K562 (cell line): ENCODE data around the gene PDE4D. TPM values are rescaled to one million over a fixed set of nuclear protein-coding genes. Genes with fewer than 3 reads are reported as not detected.

ENCODE experiments used
- ATAC-seq: fragments of 200-7000 bp; cut with Tn5 transposase; 3 replicates; pipeline ENCODE4 v1.9.1; 2020; ENCODE audit warnings: moderate library complexity
- BruUV-seq: library from RNA; stranded (reverse); fragments of 400-500 nt; replicated peaks from 2 replicates; lab custom pipeline; 2021; lab: Mats Ljungman, UMichigan
- CTCF ChIA-PET: fragments of 300-600 bp; formaldehyde crosslinking; extraction: SDS; loops from one replicate; lab custom pipeline; 2021; ENCODE audit warnings: low intra/inter-chr PET ratio; lab: Yijun Ruan, JAX
- POLR2A ChIA-PET: fragments of 300-600, 350-650 bp; sonication (Branson Sonifier 250); formaldehyde crosslinking; extraction: SDS; loops from one replicate; lab custom pipeline; 2021; ENCODE audit warnings: antibody characterized with exemption, inconsistent platforms; lab: Yijun Ruan, JAX
- DNase-seq, 4 experiments: peaks; one replicate each; pipeline versions ENCODE4 v3.0.0 to v3.0.0-alpha.2; 2011 to 2018; ENCODE audit warnings: low spot score in 3 of 4, mixed read lengths in 3 of 4; ENCODE audit errors: extremely low read depth in 1 of 4
- FAIRE-seq: peaks from 2 replicates; lab custom pipeline; 2011; peaks lifted over from hg19 to GRCh38; lab: Jason Lieb, UNC
- H2AFZ ChIP-seq: 2 replicates; pipeline ENCODE4 v1.6.0; 2011; ENCODE audit warnings: low read depth, low read length, control low read depth, inconsistent platforms
- H3K27ac ChIP-seq: fragments of 200-600 bp; 3 replicates; pipeline ENCODE4 v1.8.0; 2011; ENCODE audit warnings: low read depth, mild to moderate bottlenecking, control low read depth, inconsistent platforms, low read length, moderate library complexity, mixed read lengths; ENCODE audit errors: extremely low read depth
- H3K27me3 ChIP-seq, 2 experiments: fragments of 300-600 bp in 1 of 2; 2 replicates in 1 of 2; 3 replicates in 1 of 2; pipeline versions ENCODE4 v1.6.0 to v1.8.0; 2011; ENCODE audit warnings: inconsistent platforms in 2 of 2, low read length in 2 of 2, mild to moderate bottlenecking in 1 of 2, mixed read lengths in 1 of 2, moderate library complexity in 1 of 2; ENCODE audit not compliant: control insufficient read depth in 2 of 2, insufficient read depth in 2 of 2
- H3K36me3 ChIP-seq: fragments of 300-600 bp; 3 replicates; pipeline ENCODE4 v1.8.0; 2011; ENCODE audit warnings: mild to moderate bottlenecking, low read length, inconsistent platforms; ENCODE audit not compliant: control insufficient read depth, insufficient read depth
- H3K4me1 ChIP-seq, 2 experiments: fragments of 200-600 bp in 1 of 2; replicated peaks in 1 of 2; 2 replicates in 1 of 2; 3 replicates in 1 of 2; pipeline versions ENCODE4 v1.5.1 to v1.8.0; 2011; ENCODE audit warnings: inconsistent platforms in 2 of 2, low read length in 2 of 2, mild to moderate bottlenecking in 1 of 2, mixed read lengths in 1 of 2, moderate library complexity in 1 of 2; ENCODE audit not compliant: control insufficient read depth in 2 of 2, insufficient read depth in 2 of 2
- H3K4me2 ChIP-seq: 2 replicates; pipeline ENCODE4 v1.6.1; 2011; ENCODE audit warnings: low read length, control low read depth, inconsistent platforms, mixed read lengths; ENCODE audit not compliant: insufficient read depth
- H3K4me3 ChIP-seq: fragments of 200-600 bp; sonication (generic), shearing (Covaris generic); 2 replicates; pipeline ENCODE4 v1.5.1; 2016; ENCODE audit warnings: control low read depth, inconsistent platforms
- H3K79me2 ChIP-seq: fragments of 200-600 bp; 3 replicates; pipeline ENCODE4 v1.8.0; 2011; ENCODE audit warnings: low read length, inconsistent platforms; ENCODE audit not compliant: control insufficient read depth, insufficient read depth
- H3K9ac ChIP-seq, 2 experiments: 2 replicates each; pipeline versions ENCODE4 v1.6.0 to v1.6.1; 2011; ENCODE audit warnings: low read depth in 2 of 2, low read length in 2 of 2, control low read depth in 1 of 2, inconsistent platforms in 1 of 2, mild to moderate bottlenecking in 1 of 2, mixed read lengths in 1 of 2; ENCODE audit not compliant: insufficient read depth in 1 of 2
- H3K9me1 ChIP-seq: one replicate; pipeline ENCODE4 v1.6.0; 2011; ENCODE audit warnings: inconsistent platforms, mild to moderate bottlenecking, low read length, moderate library complexity; ENCODE audit not compliant: control insufficient read depth, insufficient read depth
- H3K9me3 ChIP-seq: replicated peaks from 2 replicates; pipeline ENCODE4 v1.5.1; 2011; ENCODE audit warnings: low read depth, low read length, inconsistent platforms; ENCODE audit not compliant: control insufficient read depth, insufficient read depth
- H4K20me1 ChIP-seq: replicated peaks from 2 replicates; pipeline ENCODE4 v1.6.1; 2011; ENCODE audit warnings: low read length, inconsistent platforms, mixed read lengths; ENCODE audit not compliant: control insufficient read depth, insufficient read depth
- BHLHE40 ChIP-seq: IDR thresholded peaks from 2 replicates; pipeline ENCODE4 v1.6.1; 2011; ENCODE audit warnings: low read length, improper control_type of control experiment
- CBX8 ChIP-seq: fragments of 200-600 bp; sonication (generic); IDR thresholded peaks from 2 replicates; pipeline ENCODE4 v1.6.1; 2012; ENCODE audit warnings: borderline replicate concordance, mixed run types, low read depth, mild to moderate bottlenecking, moderate library complexity, mixed read lengths, low read length, control low read depth, inconsistent platforms; ENCODE audit not compliant: poor library complexity, severe bottlenecking; ENCODE audit errors: extremely low read depth
- FOXA3 ChIP-seq, 2 experiments: fragments of 450-650 bp in 1 of 2; sonication (generic) in 1 of 2; formaldehyde crosslinking; IDR thresholded peaks in 1 of 2; conservative IDR thresholded peaks in 1 of 2; 2 replicates each; pipeline versions ENCODE4 v1.4.0 to v1.8.0; 2020 to 2022; ENCODE audit warnings: mild to moderate bottlenecking in 2 of 2, missing genetic modification reagents in 1 of 2
- HDGF ChIP-seq: fragments of 450-650 bp; IDR thresholded peaks from 2 replicates; pipeline ENCODE4 v1.6.1; 2016
- PRMT5 ChIP-seq: sonication (generic); formaldehyde crosslinking; IDR thresholded peaks from 2 replicates; pipeline ENCODE4 v1.5.0; 2020; ENCODE audit warnings: missing genetic modification reagents
- RBM25 ChIP-seq: fragments of 200-400 bp; formaldehyde crosslinking; IDR thresholded peaks from 2 replicates; pipeline ENCODE4 v1.6.1; 2018; ENCODE audit warnings: low read length, low read depth, moderate library complexity; ENCODE audit not compliant: severe bottlenecking
- SAFB ChIP-seq: fragments of 200-400 bp; formaldehyde crosslinking; IDR thresholded peaks from 2 replicates; pipeline ENCODE4 v1.6.1; 2017; ENCODE audit warnings: low read depth, low read length, borderline replicate concordance
- SP2 ChIP-seq: IDR thresholded peaks from 2 replicates; pipeline ENCODE4 v1.6.1; 2011; ENCODE audit warnings: mild to moderate bottlenecking, low read depth, low read length, moderate library complexity; ENCODE audit not compliant: poor library complexity, severe bottlenecking; ENCODE audit errors: extremely low read depth
- U2AF2 ChIP-seq: fragments of 200-400 bp; formaldehyde crosslinking; optimal IDR thresholded peaks from 2 replicates; pipeline ENCODE3; 2017; ENCODE audit warnings: low read depth, mild to moderate bottlenecking, low read length
- VEZF1 ChIP-seq: fragments of 200-800 bp; sonication (Bioruptor generic); IDR thresholded peaks from 2 replicates; pipeline ENCODE4 v1.6.1; 2017; ENCODE audit warnings: missing genetic modification characterization, missing compliant biosample characterization
- ZBTB1 ChIP-seq: sonication (generic); formaldehyde crosslinking; IDR thresholded peaks from 2 replicates; pipeline ENCODE4 v1.8.1; 2023; ENCODE audit warnings: missing genetic modification reagents, low read depth, mild to moderate bottlenecking, borderline replicate concordance
- ZBTB49 ChIP-seq: sonication (generic); formaldehyde crosslinking; IDR thresholded peaks from 2 replicates; pipeline ENCODE4 v1.8.0; 2022; ENCODE audit warnings: missing genetic modification reagents, mild to moderate bottlenecking, borderline replicate concordance
- ZBTB5 ChIP-seq: fragments of 450-650 bp; IDR thresholded peaks from 2 replicates; pipeline ENCODE4 v1.6.1; 2017; ENCODE audit warnings: antibody characterized with exemption
- ZFP1 ChIP-seq: fragments of 450-650 bp; formaldehyde crosslinking; IDR thresholded peaks from 2 replicates; pipeline ENCODE4 v1.4.0; 2020; ENCODE audit warnings: mild to moderate bottlenecking, mixed read lengths
- ZNF507 ChIP-seq: conservative IDR thresholded peaks from 2 replicates; pipeline ENCODE4 v1.6.1; 2017; ENCODE audit warnings: missing genetic modification characterization, missing compliant biosample characterization
- ZNF695 ChIP-seq: fragments of 450-650 bp; formaldehyde crosslinking; IDR thresholded peaks from 2 replicates; pipeline ENCODE4 v1.4.0; 2020; ENCODE audit warnings: mild to moderate bottlenecking, moderate library complexity
- WGBS: fragments of 100-300 bp; shearing (Covaris generic); methylation state at CpG from one replicate; pipeline ENCODE4 v1.1.6; 2016; ENCODE audit warnings: low coverage, mixed read lengths; ENCODE audit not compliant: insufficient coverage; ENCODE audit errors: missing lambda C conversion rate; 5-methylcytosine and 5-hydroxymethylcytosine counted together
- in situ Hi-C: fragments of 300-500 bp; cut with MboI; formaldehyde crosslinking; loops from 4 replicates; pipeline ENCODE4 v1.15.0; 2018; ENCODE audit warnings: inconsistent platforms, mixed read lengths
- intact Hi-C: fragments of 100-400 bp; cut with micrococcal nuclease; formaldehyde crosslinking; loops from 2 replicates; pipeline ENCODE4 v1.14.2; 2022
- polyA plus RNA-seq, 8 experiments: library from polyadenylated mRNA; depleted of rRNA in 4 of 8; stranded (reverse) in 5 of 8; unstranded in 3 of 8; fragments of >200 nt; fragmentation: Nextera tagmentation in 2 of 8; fragmentation: Illumina TruSeq in 1 of 8; extraction: Ambion mirVana in 2 of 8; extraction: Trizol in 1 of 8; gene quantifications; 2 replicates each; pipeline versions ENCODE4 v1.2.1 to v1.2.3, GENCODE V29; 2011 to 2014; ENCODE audit warnings: inconsistent platforms in 1 of 8, missing spikeins in 1 of 8
- total RNA-seq, 7 experiments: library from RNA; depleted of rRNA in 6 of 7; stranded (reverse); fragments of >200 nt in 6 of 7; fragmentation: Illumina TruSeq in 2 of 7; extraction: Trizol in 2 of 7; gene quantifications; 2 replicates each; pipeline versions ENCODE4 v1.2.1 to v1.2.3, GENCODE V29; 2011 to 2021; ENCODE audit warnings: low replicate concordance in 1 of 7

The PDE4D gene
- total and polyA plus RNA-seq, 9 of the 15 experiments (the other 6 are each of a cell fraction or from before 2014, with no cell fraction given) = 0.04 to 0.46 (median 0.13) TPM

GRCh38 chr5:59716966-59717500 is 176.5 kb downstream of the PDE4D start (continued):
- TF ChIP-seq HDGF (no peak), ZFP1 (CRISPR knock-in tag) (no peak), SAFB (no peak)

GRCh38 chr5:59716029-59716428 is 177.5 kb downstream of the PDE4D start:
- ChIA-PET POLR2A (no interaction called here), CTCF (no interaction called here)
- no TSS peak for BruUV-seq
- intact Hi-C loops = no loop called here
- in situ Hi-C loops = no loop called here
- DNase-seq (no peak), ATAC-seq (no peak), FAIRE-seq (no peak)
- 2% methylated on average over 9 of the region's 9 CpGs for WGBS
- H3K9me1 ChIP-seq = no peaks in the 10 kb centered on the region
- no peaks in the 10 kb centered on the region for H3K36me3 ChIP-seq
- no peaks in the 10 kb centered on the region for H4K20me1 ChIP-seq
- H3K27me3 ChIP-seq = no peaks in the 10 kb centered on the region
- H3K4me2 ChIP-seq = no peak overlapping the region
- H2AFZ ChIP-seq = no peak overlapping the region
- no peaks in the 10 kb centered on the region for H3K79me2 ChIP-seq
- H3K27ac ChIP-seq = no peak overlapping the region
- H3K9ac ChIP-seq = no peak overlapping the region
- no peak overlapping the region for H3K4me3 ChIP-seq
- no peaks in the 10 kb centered on the region for H3K4me1 ChIP-seq
- peaks cover 4% of the 10 kb centered on the region for H3K9me3 ChIP-seq
- TF ChIP-seq VEZF1 (CRISPR knock-in tag) (no peak), SP2 (no peak), PRMT5 (CRISPR knock-in tag) (no peak), ZNF507 (tag) (no peak), FOXA3 (CRISPR knock-in tag; conservative IDR thresholded peaks at IDR 0.05 in 1 of 2, IDR thresholded peaks at IDR 0.05 in 1 of 2) (no peak), RBM25 (no peak), CBX8 (no peak), ZBTB1 (CRISPR knock-in tag) (no peak), ZBTB5 (no peak), ZBTB49 (CRISPR knock-in tag) (no peak), ZNF695 (no peak), BHLHE40 (no peak), U2AF2 (no peak)
